ENCODE results near the gene SLC16A4.

Gene SLC16A4

DNA sequence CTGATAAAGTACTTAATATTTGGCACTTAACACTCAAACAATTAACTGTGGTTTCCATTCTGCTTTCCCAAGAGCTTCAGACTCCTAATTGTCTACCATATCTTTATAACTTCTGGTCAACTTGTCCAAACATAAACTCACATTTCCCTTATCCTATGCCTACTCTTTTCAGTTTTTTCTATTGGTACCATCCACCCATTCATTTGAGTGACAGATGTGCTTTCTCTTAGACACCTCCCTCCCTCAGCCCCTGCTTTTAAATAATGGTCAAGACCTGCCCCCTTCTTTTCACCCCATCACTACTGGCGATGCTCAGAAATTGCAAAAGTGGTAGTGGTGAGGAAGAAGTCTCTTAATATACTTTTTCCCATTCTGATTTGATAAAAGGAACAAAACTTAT lies 5.5 kb downstream of the SLC16A4 start:
- Histone ChIP-seq H3K4me3 (ENCODE audit: low read length) (no peak overlapping the region), H3F3A (ENCODE audit: insufficient read depth, low read length) (no peaks in the 10 kb centered on the region), H3K4me2 (ENCODE audit: low read depth, low read length) (no peak overlapping the region), H3K9ac (ENCODE audit: low read length) (no peak overlapping the region), H2AFZ (ENCODE audit: low read length) (no peak overlapping the region), H3K9me3 (replicated peaks; ENCODE audit: insufficient read depth, low read length) (no peaks in the 10 kb centered on the region), H3K4me1 (ENCODE audit: low read length) (no peaks in the 10 kb centered on the region), H4K20me1 (ENCODE audit: insufficient read depth, low read length) (no peaks in the 10 kb centered on the region), H3K36me3 (replicated peaks; ENCODE audit: insufficient read depth, low read length) (no peaks in the 10 kb centered on the region), H3K79me2 (ENCODE audit: low read length) (no peaks in the 10 kb centered on the region), H3K27me3 (replicated peaks; ENCODE audit: insufficient read depth, low read length) (no peaks in the 10 kb centered on the region), H3K27ac (ENCODE audit: low read length) (no peak overlapping the region), H3K9me2 (replicated peaks; ENCODE audit: insufficient read depth, low read length) (no peaks in the 10 kb centered on the region)
- TF ChIP-seq, protein P1, sequence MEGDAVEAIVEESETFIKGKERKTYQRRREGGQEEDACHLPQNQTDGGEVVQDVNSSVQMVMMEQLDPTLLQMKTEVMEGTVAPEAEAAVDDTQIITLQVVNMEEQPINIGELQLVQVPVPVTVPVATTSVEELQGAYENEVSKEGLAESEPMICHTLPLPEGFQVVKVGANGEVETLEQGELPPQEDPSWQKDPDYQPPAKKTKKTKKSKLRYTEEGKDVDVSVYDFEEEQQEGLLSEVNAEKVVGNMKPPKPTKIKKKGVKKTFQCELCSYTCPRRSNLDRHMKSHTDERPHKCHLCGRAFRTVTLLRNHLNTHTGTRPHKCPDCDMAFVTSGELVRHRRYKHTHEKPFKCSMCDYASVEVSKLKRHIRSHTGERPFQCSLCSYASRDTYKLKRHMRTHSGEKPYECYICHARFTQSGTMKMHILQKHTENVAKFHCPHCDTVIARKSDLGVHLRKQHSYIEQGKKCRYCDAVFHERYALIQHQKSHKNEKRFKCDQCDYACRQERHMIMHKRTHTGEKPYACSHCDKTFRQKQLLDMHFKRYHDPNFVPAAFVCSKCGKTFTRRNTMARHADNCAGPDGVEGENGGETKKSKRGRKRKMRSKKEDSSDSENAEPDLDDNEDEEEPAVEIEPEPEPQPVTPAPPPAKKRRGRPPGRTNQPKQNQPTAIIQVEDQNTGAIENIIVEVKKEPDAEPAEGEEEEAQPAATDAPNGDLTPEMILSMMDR (IDR thresholded peaks at IDR 0.05; ENCODE audit: low read length) = no peak
- TF ChIP-seq EZH2phosphoT487 (IDR thresholded peaks at IDR 0.05; ENCODE audit: low read length) (no peak), EZH2 (optimal IDR thresholded peaks at IDR 0.05; ENCODE audit: low read depth, low read length) (no peak)
- no peak for DNase-seq

DNA sequence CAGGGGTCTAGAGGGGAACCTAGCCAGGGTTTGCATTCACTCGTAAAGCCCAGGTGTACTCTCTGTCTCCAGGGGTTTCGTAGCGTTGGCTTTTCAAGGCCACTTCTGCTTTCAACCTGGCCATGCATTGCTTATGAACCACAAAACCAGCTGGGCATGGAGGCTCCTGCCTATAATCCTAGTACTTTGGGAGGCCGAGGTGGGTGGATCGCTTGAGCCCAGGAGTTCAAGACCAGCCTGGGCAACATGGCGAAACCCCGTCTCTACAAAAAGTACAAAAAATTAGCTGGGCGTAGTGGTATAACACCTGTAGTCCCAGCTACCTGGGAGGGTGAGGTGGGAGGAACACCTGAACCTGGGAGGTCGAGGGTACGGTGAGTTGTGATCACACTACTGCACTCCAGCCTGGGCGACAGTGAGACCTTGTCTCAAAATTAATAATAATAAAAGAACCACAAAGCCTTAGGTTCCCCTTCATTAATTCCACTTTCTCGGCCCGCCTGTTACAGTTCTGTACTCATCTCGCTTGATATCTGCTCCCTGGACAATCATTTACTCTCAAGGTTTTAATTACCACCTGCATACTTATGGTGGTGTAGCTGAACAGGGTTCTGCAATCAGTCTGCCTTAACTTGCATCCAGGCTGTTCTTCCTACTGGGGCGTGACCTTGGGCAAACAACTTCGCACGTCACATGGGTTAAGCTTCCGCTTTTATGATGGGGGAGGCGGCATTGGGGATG lies 6.1 kb downstream of the SLC16A4 start:
- H3K4me2 ChIP-seq (ENCODE audit: low read depth, low read length) = no peak overlapping the region
- no peaks in the 10 kb centered on the region for H3K9me2 ChIP-seq (replicated peaks; ENCODE audit: insufficient read depth, low read length)
- no peaks in the 10 kb centered on the region for H3K79me2 ChIP-seq (ENCODE audit: low read length)
- no peak overlapping the region for H3K27ac ChIP-seq (ENCODE audit: low read length)
- H2AFZ ChIP-seq (ENCODE audit: low read length) = no peak overlapping the region
- no peak overlapping the region for H3K4me3 ChIP-seq (ENCODE audit: low read length)
- no peak for DNase-seq
- H3K4me1 ChIP-seq (ENCODE audit: low read length) = no peaks in the 10 kb centered on the region
- H3K9ac ChIP-seq (ENCODE audit: low read length) = no peak overlapping the region
- H3K9me3 ChIP-seq (replicated peaks; ENCODE audit: insufficient read depth, low read length) = no peaks in the 10 kb centered on the region
- no peaks in the 10 kb centered on the region for H3K36me3 ChIP-seq (replicated peaks; ENCODE audit: insufficient read depth, low read length)
- no peaks in the 10 kb centered on the region for H3K27me3 ChIP-seq (replicated peaks; ENCODE audit: insufficient read depth, low read length)
- TF ChIP-seq, protein P1 (IDR thresholded peaks at IDR 0.05; ENCODE audit: low read length) = no peak
- TF ChIP-seq EZH2 (optimal IDR thresholded peaks at IDR 0.05; ENCODE audit: low read depth, low read length) = no peak
- TF ChIP-seq EZH2phosphoT487 (IDR thresholded peaks at IDR 0.05; ENCODE audit: low read length) = no peak
- no peaks in the 10 kb centered on the region for H3F3A ChIP-seq (ENCODE audit: insufficient read depth, low read length)
- H4K20me1 ChIP-seq (ENCODE audit: insufficient read depth, low read length) = no peaks in the 10 kb centered on the region

DNA sequence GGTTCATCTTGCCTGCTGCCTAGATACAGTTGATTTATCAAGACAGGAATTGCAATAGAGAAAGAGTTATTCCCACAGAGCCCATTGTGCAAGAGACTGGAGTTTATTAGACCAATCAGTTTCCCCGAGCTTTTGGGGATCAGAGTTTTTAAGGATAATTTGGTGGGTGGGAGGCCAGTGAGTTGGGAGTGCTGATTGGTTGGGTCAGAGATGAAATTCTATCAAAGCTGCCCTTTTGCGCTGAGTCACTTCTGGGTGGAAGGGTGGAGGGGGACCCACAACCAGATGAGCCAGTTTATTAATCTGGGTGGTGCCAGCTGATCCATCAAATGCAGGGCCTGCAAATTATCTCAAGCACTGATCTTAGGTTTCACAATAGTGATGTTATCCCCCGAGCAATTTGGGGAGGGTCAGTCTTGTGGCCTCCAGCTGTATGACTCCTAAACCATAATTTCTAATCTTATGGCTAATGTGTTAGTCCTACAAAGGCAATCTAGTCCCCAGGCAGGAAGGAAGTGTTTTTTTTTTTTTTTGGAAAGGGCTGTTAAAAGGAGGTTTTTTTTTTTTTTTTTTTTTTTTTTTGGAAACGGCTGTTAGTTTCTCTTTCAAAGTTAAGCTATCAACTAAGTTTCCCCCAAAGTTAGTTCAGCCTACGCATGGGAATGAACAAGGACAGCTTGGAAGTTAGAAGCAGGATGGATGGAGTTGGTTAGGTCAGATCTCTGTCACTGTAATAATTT lies 7.4 kb downstream of the SLC16A4 start:
- H3K27me3 ChIP-seq (replicated peaks; ENCODE audit: insufficient read depth, low read length) = no peaks in the 10 kb centered on the region
- no peak overlapping the region for H3K9ac ChIP-seq (ENCODE audit: low read length)
- H3K4me2 ChIP-seq (ENCODE audit: low read depth, low read length) = no peak overlapping the region
- no peaks in the 10 kb centered on the region for H3K36me3 ChIP-seq (replicated peaks; ENCODE audit: insufficient read depth, low read length)
- no peak overlapping the region for H2AFZ ChIP-seq (ENCODE audit: low read length)
- DNase-seq = no peak
- H3K9me3 ChIP-seq (replicated peaks; ENCODE audit: insufficient read depth, low read length) = no peaks in the 10 kb centered on the region
- no peaks in the 10 kb centered on the region for H4K20me1 ChIP-seq (ENCODE audit: insufficient read depth, low read length)
- H3K9me2 ChIP-seq (replicated peaks; ENCODE audit: insufficient read depth, low read length) = no peaks in the 10 kb centered on the region
- no peak overlapping the region for H3K27ac ChIP-seq (ENCODE audit: low read length)
- H3K4me3 ChIP-seq (ENCODE audit: low read length) = no peak overlapping the region
- H3K79me2 ChIP-seq (ENCODE audit: low read length) = no peaks in the 10 kb centered on the region
- no peaks in the 10 kb centered on the region for H3F3A ChIP-seq (ENCODE audit: insufficient read depth, low read length)
- H3K4me1 ChIP-seq (ENCODE audit: low read length) = no peaks in the 10 kb centered on the region
- TF ChIP-seq, protein P1 (IDR thresholded peaks at IDR 0.05; ENCODE audit: low read length) = no peak
- TF ChIP-seq EZH2phosphoT487 (IDR thresholded peaks at IDR 0.05; ENCODE audit: low read length) = no peak
- TF ChIP-seq EZH2 (optimal IDR thresholded peaks at IDR 0.05; ENCODE audit: low read depth, low read length) = no peak
